ENCODE measurements around the gene CCDC30. TPM values are rescaled to one million over a fixed set of nuclear protein-coding genes. Genes with fewer than 3 reads are reported as not detected.
A peak's percentile ranks its signal among the peaks of the same experiment; 100 is the strongest.
"Not testable (repeated sequence)": the region's sequence is repeated elsewhere in the genome, so short reads cannot be mapped to it uniquely, and the experiment has no call there.

The CCDC30 gene
- total RNA-seq, 1 donor from 2014 or later: 3.2 TPM

DNA sequence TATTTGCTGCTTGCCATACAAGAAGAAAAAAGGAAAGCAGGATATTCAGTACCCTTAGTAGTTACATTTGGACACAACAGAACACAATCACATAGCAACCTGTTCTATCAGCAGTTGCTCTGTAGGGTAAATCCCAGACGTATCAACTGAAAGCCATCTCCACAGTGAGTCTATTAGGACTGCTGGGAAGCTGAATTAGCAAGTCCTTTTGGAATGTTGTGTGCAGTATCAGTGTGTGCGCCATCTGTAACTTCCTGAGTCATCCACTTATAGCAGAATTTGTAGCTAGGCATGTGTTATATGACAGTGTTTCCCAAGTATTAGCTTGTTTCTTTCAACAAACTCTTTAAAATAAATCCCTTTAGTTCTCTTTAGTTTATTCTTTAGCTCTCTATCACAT, 21.3 kb downstream of the CCDC30 start:
- Mint-ChIP-seq H3K36me3 (ENCODE audit: low read depth) (peaks cover 5% of the 10 kb centered on the region), H3K9me3 (ENCODE audit: low read depth) (no peaks in the 10 kb centered on the region), H3K27ac (ENCODE audit: unreplicated experiment) (no peak overlapping the region), H3K27me3 (ENCODE audit: low read depth) (no peaks in the 10 kb centered on the region), H3K4me3 (ENCODE audit: unreplicated experiment) (no peak overlapping the region), H3K4me1 (ENCODE audit: low read depth) (no peaks in the 10 kb centered on the region)
- no peak for DNase-seq (ENCODE audit: low spot score)
- no peak for TF ChIP-seq CTCF (IDR thresholded peaks at IDR 0.05)

- Mint-ChIP-seq H3K4me3 (ENCODE audit: unreplicated experiment) (no peak overlapping the region), H3K27me3 (ENCODE audit: low read depth) (no peaks in the 10 kb centered on the region), H3K36me3 (ENCODE audit: low read depth) (peaks cover 3% of the 10 kb centered on the region), H3K4me1 (ENCODE audit: low read depth) (peaks cover 4% of the 10 kb centered on the region), H3K9me3 (ENCODE audit: low read depth) (peaks cover 7% of the 10 kb centered on the region), H3K27ac (ENCODE audit: unreplicated experiment) (no peak overlapping the region)
- no peak for TF ChIP-seq CTCF (IDR thresholded peaks at IDR 0.05)
- no peak for DNase-seq (ENCODE audit: low spot score)
Measured at GRCh38 chr1:42490237-42490636, 27.2 kb downstream of the CCDC30 start.

- H3K36me3 Mint-ChIP-seq (ENCODE audit: low read depth): peaks cover 21% of the 10 kb centered on the region
Measured at GRCh38 chr1:42502031-42502430, 38.9 kb downstream of the CCDC30 start.

DNA sequence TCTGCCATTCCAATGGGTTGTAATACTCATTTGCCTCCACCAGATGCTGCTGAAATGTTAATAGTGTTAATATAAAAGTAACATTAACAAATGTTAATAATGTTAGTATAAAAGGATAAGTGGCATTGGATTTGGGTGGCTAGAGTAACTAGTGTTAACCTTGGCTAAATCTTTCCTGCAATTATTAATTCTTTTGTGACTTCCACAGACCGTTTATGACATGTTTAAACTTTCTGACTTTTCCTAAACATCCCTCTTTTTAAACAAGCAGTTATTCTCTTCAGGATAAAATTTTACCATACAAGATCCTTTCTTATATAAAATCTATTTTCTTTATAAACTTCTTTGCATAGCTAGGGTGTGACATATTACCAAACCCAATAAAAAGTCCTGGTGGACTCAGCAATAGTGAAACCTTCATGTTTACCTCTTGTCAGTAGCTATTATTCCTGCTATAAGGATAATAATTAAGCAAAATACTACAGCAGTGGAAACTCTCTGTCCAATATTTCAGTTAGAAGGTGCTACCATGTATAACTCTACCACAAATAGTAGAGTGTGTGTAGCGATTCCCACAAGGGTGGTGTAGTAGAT, 41.5 kb downstream of the CCDC30 start:
- Mint-ChIP-seq H3K27ac (ENCODE audit: unreplicated experiment) (no peak overlapping the region), H3K27me3 (ENCODE audit: low read depth) (no peaks in the 10 kb centered on the region), H3K4me1 (ENCODE audit: low read depth) (no peaks in the 10 kb centered on the region), H3K36me3 (ENCODE audit: low read depth) (peaks cover 18% of the 10 kb centered on the region), H3K4me3 (ENCODE audit: unreplicated experiment) (no peak overlapping the region), H3K9me3 (ENCODE audit: low read depth) (peaks cover 23% of the 10 kb centered on the region)
- no peak for TF ChIP-seq CTCF (IDR thresholded peaks at IDR 0.05)
- DNase-seq (ENCODE audit: low spot score): no peak

More at GRCh38 chr1:42502031-42502430, 38.9 kb downstream of the CCDC30 start:
- DNase-seq (ENCODE audit: low spot score); H3K4me3 Mint-ChIP-seq (ENCODE audit: unreplicated experiment); H3K4me1 Mint-ChIP-seq (ENCODE audit: low read depth); H3K27me3 Mint-ChIP-seq (ENCODE audit: low read depth); H3K27ac Mint-ChIP-seq (ENCODE audit: unreplicated experiment): not testable (repeated sequence)
- H3K9me3 Mint-ChIP-seq (ENCODE audit: low read depth): peaks cover 23% of the 10 kb centered on the region

- Mint-ChIP-seq H3K27ac (ENCODE audit: unreplicated experiment) (no peak overlapping the region), H3K36me3 (ENCODE audit: low read depth) (peaks cover 21% of the 10 kb centered on the region), H3K4me1 (ENCODE audit: low read depth) (no peaks in the 10 kb centered on the region), H3K4me3 (ENCODE audit: unreplicated experiment) (no peak overlapping the region), H3K27me3 (ENCODE audit: low read depth) (no peaks in the 10 kb centered on the region), H3K9me3 (ENCODE audit: low read depth) (peaks cover 33% of the 10 kb centered on the region)
- DNase-seq (ENCODE audit: low spot score): no peak
- no peak for TF ChIP-seq CTCF (IDR thresholded peaks at IDR 0.05)
Measured at GRCh38 chr1:42506576-42506975, 43.5 kb downstream of the CCDC30 start.

DNA sequence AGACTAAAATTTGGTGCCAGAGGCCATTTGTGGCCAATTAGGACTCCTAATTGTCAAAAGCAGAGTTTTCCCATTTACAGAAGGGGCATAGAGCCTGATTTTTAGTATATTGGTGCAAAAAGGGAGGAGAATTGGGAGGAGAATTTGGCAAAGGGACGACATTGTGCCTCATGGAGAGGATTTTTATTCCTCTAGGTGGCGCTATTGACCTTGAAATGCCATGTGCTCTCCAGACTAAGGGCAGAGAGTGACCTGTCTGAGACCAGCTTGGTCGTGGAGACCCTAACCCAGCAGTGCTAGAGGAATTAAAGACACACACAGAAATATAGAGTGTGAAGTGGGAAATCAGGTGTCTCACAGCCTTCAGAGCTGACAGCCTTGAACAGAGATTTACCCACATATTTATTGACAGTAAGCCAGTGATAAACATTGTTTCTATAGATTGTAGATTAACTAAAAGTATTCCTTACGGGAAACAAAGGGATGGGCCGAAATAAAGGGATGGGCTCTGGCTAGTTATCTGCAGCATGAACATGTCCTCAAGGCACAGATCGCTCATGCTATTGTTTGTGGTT, 48.6 kb downstream of the CCDC30 start:
- not testable (repeated sequence) for H3K4me3 Mint-ChIP-seq (ENCODE audit: unreplicated experiment); H3K27me3 Mint-ChIP-seq (ENCODE audit: low read depth); DNase-seq (ENCODE audit: low spot score); H3K36me3 Mint-ChIP-seq (ENCODE audit: low read depth); H3K4me1 Mint-ChIP-seq (ENCODE audit: low read depth); H3K27ac Mint-ChIP-seq (ENCODE audit: unreplicated experiment)
- TF ChIP-seq CTCF (IDR thresholded peaks at IDR 0.05): peak; percentile 61
- H3K9me3 Mint-ChIP-seq (ENCODE audit: low read depth): peaks cover 33% of the 10 kb centered on the region

All from chondrocyte (in vitro differentiated cells).